Central memory CD4-positive, alpha-beta T cell (primary cell): ENCODE data around the gene NLRP8.
"Not testable (repeated sequence)": the region's sequence is repeated elsewhere in the genome, so short reads cannot be mapped to it uniquely, and the experiment has no call there.

Experiments used
- DNase-seq: peaks from one replicate; pipeline ENCODE4 v3.0.0; 2022

The NLRP8 gene

DNA sequence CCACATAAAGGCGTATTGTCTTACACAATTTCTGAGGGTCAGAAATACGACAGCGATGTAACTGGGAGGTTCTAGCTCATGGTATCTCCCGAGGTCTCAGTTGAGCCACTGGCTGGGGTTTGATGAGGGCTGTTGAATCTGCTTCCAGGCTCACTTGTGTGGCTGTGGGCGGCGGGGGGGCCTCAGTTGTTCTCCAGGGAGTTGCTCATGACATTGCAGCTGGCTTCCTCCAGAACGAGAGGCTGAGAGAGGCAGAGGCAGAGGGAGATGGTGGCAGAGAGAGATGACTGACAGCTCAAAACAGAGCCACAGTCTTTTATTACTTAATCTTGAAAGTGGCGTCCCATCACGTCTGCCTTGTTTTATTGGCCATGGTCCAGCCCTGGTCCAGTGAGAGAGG lies 32.8 kb downstream of the NLRP8 start:
- DNase-seq: no peak

DNA sequence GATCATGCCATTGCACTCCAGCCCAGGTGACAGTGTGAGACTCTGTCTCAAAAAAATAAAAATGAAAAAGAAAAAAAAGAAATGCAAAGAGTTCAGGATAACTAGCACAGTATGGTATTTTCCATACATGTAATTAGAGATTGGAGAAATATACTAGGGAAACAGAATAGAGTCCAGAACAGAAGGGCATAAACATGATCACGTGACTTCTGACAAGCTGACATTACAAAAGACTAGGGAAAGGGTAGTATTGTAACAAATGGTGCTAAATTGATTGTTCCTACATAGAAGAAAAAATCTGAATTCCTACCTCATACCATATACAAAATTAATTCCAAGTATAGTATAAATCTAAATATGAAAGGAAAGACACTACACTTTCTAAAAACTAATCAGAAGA lies 37.6 kb downstream of the NLRP8 start:
- no peak for DNase-seq

DNA sequence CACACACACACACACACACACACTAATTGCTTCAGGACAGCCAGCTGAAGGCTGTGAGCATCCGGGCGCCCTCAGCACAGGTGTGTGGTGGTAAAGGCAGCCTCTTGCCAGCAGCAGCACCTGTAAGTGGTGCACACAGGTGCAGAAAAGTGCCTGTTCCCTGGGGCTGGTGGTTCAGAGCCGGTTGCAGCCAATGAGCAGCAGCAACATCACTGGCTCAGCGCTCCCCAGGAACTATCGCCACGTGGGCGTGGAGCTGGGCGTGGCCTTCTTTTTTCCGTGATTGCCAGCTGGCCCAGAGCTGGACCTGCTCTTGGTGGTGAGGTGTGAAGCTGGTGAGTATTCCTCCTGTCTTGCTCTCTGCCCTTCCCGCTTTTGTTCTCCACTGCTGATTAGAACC lies 38.9 kb downstream of the NLRP8 start, which contains the start of gene NLRP5:
NLRP5 (plus strand) TSS at position 289 of the 400 bp plus-strand sequence.
- no peak for DNase-seq

DNA sequence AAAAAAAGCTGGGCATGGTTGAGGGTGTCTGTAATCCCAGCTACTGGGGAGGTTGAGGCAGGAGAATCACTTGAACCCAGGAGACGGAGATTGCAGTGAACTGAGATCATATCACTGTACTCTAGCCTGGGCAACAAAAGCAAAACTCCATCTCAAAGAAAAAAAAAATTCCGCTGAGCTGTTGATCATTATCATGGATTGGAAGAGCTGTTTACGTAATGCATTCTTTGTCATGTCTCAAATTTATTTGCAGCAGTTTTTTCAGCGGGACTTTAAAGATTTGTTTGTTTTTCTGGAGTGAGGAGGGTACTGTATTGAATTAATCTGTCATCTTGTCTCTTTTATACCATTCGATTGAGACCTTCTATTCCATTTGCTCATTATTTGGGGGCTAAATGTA lies 43.2 kb downstream of the NLRP8 start:
- DNase-seq: no peak

DNA sequence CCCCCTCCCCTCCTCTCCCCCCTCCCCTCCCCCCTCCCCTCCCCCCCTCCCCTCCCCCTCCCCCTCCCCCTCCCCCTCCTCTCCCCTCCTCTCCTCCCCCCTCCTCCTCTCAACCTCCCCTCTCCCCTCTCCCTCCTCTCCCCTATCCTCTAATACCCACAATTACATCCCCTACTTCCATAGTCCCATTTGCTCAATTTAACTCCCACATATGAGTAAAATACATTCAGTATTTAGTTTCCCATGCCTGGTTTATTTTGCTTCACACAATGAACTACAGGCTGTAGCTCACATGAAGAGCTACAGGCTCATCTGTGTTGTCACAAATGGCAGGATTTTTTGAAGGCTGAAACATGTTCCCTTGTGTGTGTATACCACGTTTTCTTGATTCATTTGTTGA lies 45.9 kb downstream of the NLRP8 start:
- no peak for DNase-seq

DNA sequence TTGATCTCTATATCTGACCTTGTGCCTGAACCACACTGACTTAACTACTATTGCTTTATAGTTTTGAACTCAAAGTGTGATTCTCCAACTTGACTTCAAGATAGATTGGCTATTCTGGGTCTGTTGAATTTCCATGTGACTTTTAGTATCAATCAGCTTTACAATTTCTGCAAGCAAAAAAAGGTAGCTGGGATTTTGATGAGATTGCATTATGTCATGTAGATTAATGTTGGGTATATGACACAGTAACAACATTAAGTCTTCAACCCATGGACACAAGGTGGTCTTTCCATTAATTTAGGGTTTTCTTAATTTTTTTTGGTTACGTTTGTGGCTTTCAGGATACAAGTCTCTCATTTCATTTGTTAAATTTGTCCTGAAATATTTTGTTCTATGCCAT lies 67.1 kb downstream of the NLRP8 start:
- DNase-seq: no peak

DNA sequence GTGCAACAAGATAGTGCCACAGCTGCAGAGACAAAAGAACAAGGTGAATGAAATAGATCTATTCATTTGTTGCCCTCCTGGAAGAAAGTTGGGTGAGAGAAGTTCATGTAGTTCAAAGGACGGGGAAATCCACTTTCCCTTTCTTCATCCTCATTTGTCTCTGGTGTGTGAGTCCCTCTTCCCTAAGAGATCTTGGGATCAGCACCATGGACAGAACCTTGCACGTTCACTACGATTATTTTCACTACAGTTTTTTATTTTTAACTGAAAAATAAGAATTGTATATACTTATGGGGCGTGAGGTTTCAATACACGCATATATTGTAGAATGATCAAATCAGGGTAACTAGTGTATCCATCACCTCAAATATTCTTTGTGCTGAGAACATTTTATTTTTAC lies 68.1 kb downstream of the NLRP8 start:
- no peak for DNase-seq

DNA sequence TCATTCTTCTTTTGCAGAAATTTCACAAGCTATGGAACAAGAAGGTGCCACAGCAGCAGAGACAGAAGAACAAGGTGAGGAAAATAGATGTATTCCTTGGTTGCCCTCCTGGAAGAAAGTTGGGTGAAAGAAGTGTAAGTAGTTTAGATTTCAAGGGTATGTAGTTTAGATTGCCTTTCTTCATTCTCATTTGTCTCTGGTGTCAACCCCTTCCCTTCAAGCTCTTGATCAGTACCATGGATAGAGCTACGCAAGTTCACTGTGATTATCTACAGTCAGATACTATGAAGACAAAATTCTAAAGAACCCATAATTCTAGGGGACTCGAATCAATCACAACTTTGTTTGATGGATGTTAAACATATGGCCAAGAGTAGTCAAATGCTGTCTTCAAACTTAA lies 71.7 kb downstream of the NLRP8 start:
- DNase-seq: not testable (repeated sequence)

DNA sequence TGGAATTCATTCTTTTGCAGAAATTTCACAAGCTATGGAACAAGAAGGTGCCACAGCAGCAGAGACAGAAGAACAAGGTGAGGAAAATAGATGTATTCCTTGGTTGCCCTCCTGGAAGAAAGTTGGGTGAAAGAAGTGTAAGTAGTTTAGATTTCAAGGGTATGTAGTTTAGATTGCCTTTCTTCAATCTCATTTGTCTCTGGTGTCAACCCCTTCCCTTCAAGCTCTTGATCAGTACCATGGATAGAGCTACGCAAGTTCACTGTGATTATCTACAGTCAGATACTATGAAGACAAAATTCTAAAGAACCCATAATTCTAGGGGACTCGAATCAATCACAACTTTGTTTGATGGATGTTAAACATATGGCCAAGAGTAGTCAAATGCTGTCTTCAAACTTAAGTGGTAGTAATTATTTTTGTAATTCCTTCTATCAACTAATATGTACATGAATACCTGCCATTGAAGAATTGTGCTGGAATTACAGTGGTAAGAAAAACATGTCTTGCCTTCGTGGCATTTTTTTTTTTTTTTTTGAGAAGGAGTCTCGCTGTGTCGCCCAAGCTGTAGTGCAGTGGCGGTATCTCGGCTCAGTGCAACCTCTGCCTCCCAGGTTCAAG lies 72.8 kb downstream of the NLRP8 start:
- not testable (repeated sequence) for DNase-seq

DNA sequence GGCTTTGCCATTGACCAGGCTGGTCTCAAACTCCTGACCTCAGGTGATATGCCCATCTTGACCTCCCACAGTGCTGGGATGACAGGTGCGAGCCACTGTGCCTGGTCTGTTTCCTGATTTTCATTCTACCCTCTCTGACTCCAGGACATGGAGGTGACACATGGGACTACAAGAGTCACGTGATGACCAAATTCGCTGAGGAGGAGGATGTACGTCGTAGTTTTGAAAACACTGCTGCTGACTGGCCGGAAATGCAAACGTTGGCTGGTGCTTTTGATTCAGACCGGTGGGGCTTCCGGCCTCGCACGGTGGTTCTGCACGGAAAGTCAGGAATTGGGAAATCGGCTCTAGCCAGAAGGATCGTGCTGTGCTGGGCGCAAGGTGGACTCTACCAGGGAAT lies 79.1 kb downstream of the NLRP8 start:
- DNase-seq: no peak
